Esophagus squamous epithelium (tissue), 5 donors: ENCODE results near the gene ISG20. TPM values are rescaled to one million over a fixed set of nuclear protein-coding genes. Genes with fewer than 3 reads are reported as not detected.

Experiments
- DNase-seq: peaks from one replicate; lab custom pipeline; 2025; lab: John Stamatoyannopoulos, UW
- H3K27ac ChIP-seq, 4 donors: fragments of 200-600 bp; sonication (generic); one replicate each; pipeline ENCODE4 v1.5.1; 2016 to 2019; ENCODE audit warnings: mild to moderate bottlenecking in 1 of 4
- H3K27me3 ChIP-seq, 4 donors: fragments of 200-600 bp; sonication (generic); 1 replicate in 3 of 4; 2 replicates in 1 of 4; pipeline versions ENCODE4 v1.5.1 to v1.6.0; 2017 to 2021; ENCODE audit warnings: antibody characterized with exemption in 1 of 4
- H3K36me3 ChIP-seq, 3 donors: fragments of 200-600 bp; sonication (generic); one replicate each; pipeline ENCODE4 v1.5.1; 2016 to 2019
- H3K4me1 ChIP-seq, 3 donors: fragments of 200-600 bp; sonication (generic); one replicate each; pipeline ENCODE4 v1.5.1; 2017 to 2019
- H3K4me3 ChIP-seq, 4 donors: fragments of 200-600 bp; sonication (generic); 1 replicate in 3 of 4; 2 replicates in 1 of 4; pipeline ENCODE4 v1.5.1; 2016 to 2019; ENCODE audit warnings: mild to moderate bottlenecking in 2 of 4, moderate library complexity in 1 of 4
- H3K9me3 ChIP-seq, 3 donors: fragments of 200-600 bp; sonication (generic); one replicate each; pipeline ENCODE4 v1.5.1; 2016 to 2019
- CTCF ChIP-seq, 6 experiments: fragments of 450-650 bp in 4 of 6; fragments of 200-600 bp in 2 of 6; sonication (generic) in 2 of 6; IDR thresholded peaks; one replicate each; pipeline ENCODE4 v1.5.1; 2016 to 2019; ENCODE audit warnings: antibody characterized with exemption in 6 of 6, mild to moderate bottlenecking in 4 of 6, moderate library complexity in 4 of 6
- POLR2A ChIP-seq, 4 donors: fragments of 450-650 bp; IDR thresholded peaks; one replicate each; pipeline ENCODE4 v1.6.1; 2017; ENCODE audit warnings: antibody characterized with exemption in 4 of 4, mild to moderate bottlenecking in 4 of 4, moderate library complexity in 3 of 4
- WGBS, 2 donors: methylation state at CpG; one replicate each; pipeline ENCODE4 v1.1.5; 2018; 5-methylcytosine and 5-hydroxymethylcytosine counted together
- intact Hi-C: fragments of 100-400 bp; cut with DNase I; formaldehyde crosslinking; loops from one replicate; pipeline ENCODE4 v1.15.0; 2022
- total RNA-seq, 4 donors: library from RNA; depleted of rRNA; stranded (reverse); fragments of >200 nt; gene quantifications; one replicate each; pipeline ENCODE4 v1.1.0, GENCODE V29; 2016
- donor health status: DM: yes; HTN: yes; CAD: no.

The ISG20 gene
- total RNA-seq, 4 donors from 2014 or later: 14.0 to 24.1 (median 19.7) TPM

GRCh38 chr15:88635318-88635717 is 3.5 kb upstream of the ISG20 start:
- no peak for DNase-seq
- Histone ChIP-seq H3K9me3 (no peaks in the 10 kb centered on the region), H3K36me3 (peaks cover 0 to 28% (median 0%) of the 10 kb centered on the region in 3 donors), H3K27me3 (no peaks in the 10 kb centered on the region), H3K4me3 (no peak overlapping the region), H3K4me1 (peaks cover 23 to 61% (median 36%) of the 10 kb centered on the region in 3 donors), H3K27ac (peak overlapping the region in 2 of 4 donors; percentile 95 to 99)
- 49 to 57% methylated on average over 6 of the region's 6 CpGs for WGBS, 2 donors
- TF ChIP-seq CTCF (IDR thresholded peaks at IDR 0.05) (no peak), POLR2A (IDR thresholded peaks at IDR 0.05) (peak in 1 of 4 donors; percentile 64)
- intact Hi-C loops: no loop called here

- intact Hi-C loops: no loop called here
- WGBS, 2 donors: 60 to 76% methylated on average over 8 to 10 of the region's 11 CpGs
- peak in 2 of 4 donors; percentile 14 to 80 for TF ChIP-seq POLR2A (IDR thresholded peaks at IDR 0.05)
- no peak for TF ChIP-seq CTCF (IDR thresholded peaks at IDR 0.05)
- Histone ChIP-seq H3K36me3 (peaks cover 0 to 21% (median 0%) of the 10 kb centered on the region in 3 donors), H3K27ac (peak overlapping the region; percentile 79 to 99 (median 94)), H3K4me3 (peak overlapping the region in 2 of 4 donors; percentile 24 to 45), H3K9me3 (no peaks in the 10 kb centered on the region), H3K27me3 (no peaks in the 10 kb centered on the region), H3K4me1 (peaks cover 24 to 58% (median 38%) of the 10 kb centered on the region in 3 donors)
- DNase-seq: no peak
Observed at GRCh38 chr15:88636050-88636449, 2.8 kb upstream of the ISG20 start.

- no peak for TF ChIP-seq POLR2A (IDR thresholded peaks at IDR 0.05)
- TF ChIP-seq CTCF (IDR thresholded peaks at IDR 0.05): no peak
- H3K9me3 ChIP-seq: no peaks in the 10 kb centered on the region
- intact Hi-C loops: no loop called here
- DNase-seq: no peak
- H3K27me3 ChIP-seq: no peaks in the 10 kb centered on the region
- 45 to 72% methylated on average over 4 to 5 of the region's 5 CpGs for WGBS, 2 donors
- peak overlapping the region; percentile 79 to 99 (median 94) for H3K27ac ChIP-seq
- H3K4me1 ChIP-seq: peaks cover 28 to 54% (median 38%) of the 10 kb centered on the region in 3 donors
- H3K36me3 ChIP-seq: peaks cover 0 to 15% (median 0%) of the 10 kb centered on the region in 3 donors
- peak overlapping the region in 1 of 4 donors; percentile 24 for H3K4me3 ChIP-seq
Observed at GRCh38 chr15:88636654-88637053, 2.2 kb upstream of the ISG20 start.

GRCh38 chr15:88637436-88637835 is 1.4 kb upstream of the ISG20 start:
- TF ChIP-seq CTCF (IDR thresholded peaks at IDR 0.05) (no peak), POLR2A (IDR thresholded peaks at IDR 0.05) (no peak)
- H3K36me3 ChIP-seq: peaks cover 0 to 7% (median 0%) of the 10 kb centered on the region in 3 donors
- no peaks in the 10 kb centered on the region for H3K27me3 ChIP-seq
- WGBS, 2 donors: 74% methylated on average over 7 of the region's 7 CpGs
- DNase-seq: no peak
- H3K4me1 ChIP-seq: peaks cover 28 to 54% (median 38%) of the 10 kb centered on the region in 3 donors
- H3K4me3 ChIP-seq: peak overlapping the region in 1 of 4 donors; percentile 71
- intact Hi-C loops: no loop called here
- H3K9me3 ChIP-seq: no peaks in the 10 kb centered on the region
- H3K27ac ChIP-seq: peak overlapping the region; percentile 90 to 99 (median 94)

GRCh38 chr15:88637841-88638625 is 783 bp upstream of the ISG20 start:
- H3K4me3 ChIP-seq: peak overlapping the region; percentile 39 to 71 (median 52)

More at GRCh38 chr15:88637841-88638625, 783 bp upstream of the ISG20 start:
- peak overlapping the region; percentile 90 to 99 (median 94) for H3K27ac ChIP-seq
- TF ChIP-seq CTCF (IDR thresholded peaks at IDR 0.05): no peak
- TF ChIP-seq POLR2A (IDR thresholded peaks at IDR 0.05): no peak
- 58 to 64% methylated on average over 1 to 5 of the region's 7 CpGs for WGBS, 2 donors
- no peaks in the 10 kb centered on the region for H3K27me3 ChIP-seq
- H3K9me3 ChIP-seq: no peaks in the 10 kb centered on the region
- DNase-seq: no peak
- intact Hi-C loops: no loop called here
- peaks cover 0 to 1% (median 0%) of the 10 kb centered on the region in 3 donors for H3K36me3 ChIP-seq
- H3K4me1 ChIP-seq: peaks cover 28 to 54% (median 38%) of the 10 kb centered on the region in 3 donors
